ENCODE measurements around the gene TTLL11.

- TF ChIP-seq CTCF (IDR thresholded peaks at IDR 0.05) = no peak
- TF ChIP-seq ZFX (IDR thresholded peaks at IDR 0.05; ENCODE audit: borderline replicate concordance) = no peak
These were observed 256.7 kb downstream of the TTLL11 start for GRCh38 chr9:121836366-121836885.

All from 22Rv1 (cell line).